Endometrial microvascular endothelial cells (primary cell): ENCODE measurements around the gene GRK5. TPM values are rescaled to one million over a fixed set of nuclear protein-coding genes. Genes with fewer than 3 reads are reported as not detected.

Experiments
- in situ Hi-C: cut with HindIII; loops from 2 replicates; pipeline ENCODE4 v1.10.0; 2017; ENCODE audit warnings: low sequenced_read_pairs, low pct_unique_long_range_greater_than_20kb; ENCODE audit errors: inconsistent ontology term
- total RNA-seq: library from RNA; depleted of rRNA; stranded (reverse); fragments of >200 nt; gene quantifications from one replicate; pipeline ENCODE4 v1.2.3, GENCODE V29; 2015; ENCODE audit errors: inconsistent ontology term

The GRK5 gene
- total RNA-seq, 1 donor from 2014 or later: 24.7 TPM

GRCh38 chr10:119343011-119343601 is 135.7 kb downstream of the GRK5 start:
- in situ Hi-C loops: no loop called here

- in situ Hi-C loops: no loop called here
Measured at GRCh38 chr10:119344381-119344780, 137.0 kb downstream of the GRK5 start.

GRCh38 chr10:119346095-119346832 is 138.9 kb downstream of the GRK5 start:
- in situ Hi-C loops: no loop called here

GRCh38 chr10:119347181-119347974 is 140.0 kb downstream of the GRK5 start:
- in situ Hi-C loops: no loop called here

GRCh38 chr10:119348106-119348505 is 140.7 kb downstream of the GRK5 start:
- in situ Hi-C loops: no loop called here

GRCh38 chr10:119348516-119349240 is 141.3 kb downstream of the GRK5 start:
- in situ Hi-C loops: no loop called here

- in situ Hi-C loops: no loop called here
Measured at GRCh38 chr10:119349341-119349740, 142.0 kb downstream of the GRK5 start.

- in situ Hi-C loops: no loop called here
Measured at GRCh38 chr10:119349937-119350501, 142.6 kb downstream of the GRK5 start.

- in situ Hi-C loops: no loop called here
Measured at GRCh38 chr10:119350502-119351097, 143.2 kb downstream of the GRK5 start.

- in situ Hi-C loops: no loop called here
Measured at GRCh38 chr10:119351189-119351588, 143.8 kb downstream of the GRK5 start.

- in situ Hi-C loops: no loop called here
Measured at GRCh38 chr10:119352042-119352441, 144.7 kb downstream of the GRK5 start.

GRCh38 chr10:119352807-119353206 is 145.4 kb downstream of the GRK5 start:
- in situ Hi-C loops: no loop called here

GRCh38 chr10:119353421-119353820 is 146.1 kb downstream of the GRK5 start:
- in situ Hi-C loops: no loop called here

GRCh38 chr10:119355930-119356329 is 148.6 kb downstream of the GRK5 start:
- in situ Hi-C loops: no loop called here

- in situ Hi-C loops: no loop called here
Measured at GRCh38 chr10:119357412-119358151, 150.2 kb downstream of the GRK5 start.

GRCh38 chr10:119358152-119358512 is 150.8 kb downstream of the GRK5 start:
- in situ Hi-C loops: no loop called here

GRCh38 chr10:119358567-119358966 is 151.2 kb downstream of the GRK5 start:
- in situ Hi-C loops: no loop called here

- in situ Hi-C loops: no loop called here
Measured at GRCh38 chr10:119359025-119359424, 151.7 kb downstream of the GRK5 start.
